ENCODE results near the gene LRWD1.

The LRWD1 gene

DNA sequence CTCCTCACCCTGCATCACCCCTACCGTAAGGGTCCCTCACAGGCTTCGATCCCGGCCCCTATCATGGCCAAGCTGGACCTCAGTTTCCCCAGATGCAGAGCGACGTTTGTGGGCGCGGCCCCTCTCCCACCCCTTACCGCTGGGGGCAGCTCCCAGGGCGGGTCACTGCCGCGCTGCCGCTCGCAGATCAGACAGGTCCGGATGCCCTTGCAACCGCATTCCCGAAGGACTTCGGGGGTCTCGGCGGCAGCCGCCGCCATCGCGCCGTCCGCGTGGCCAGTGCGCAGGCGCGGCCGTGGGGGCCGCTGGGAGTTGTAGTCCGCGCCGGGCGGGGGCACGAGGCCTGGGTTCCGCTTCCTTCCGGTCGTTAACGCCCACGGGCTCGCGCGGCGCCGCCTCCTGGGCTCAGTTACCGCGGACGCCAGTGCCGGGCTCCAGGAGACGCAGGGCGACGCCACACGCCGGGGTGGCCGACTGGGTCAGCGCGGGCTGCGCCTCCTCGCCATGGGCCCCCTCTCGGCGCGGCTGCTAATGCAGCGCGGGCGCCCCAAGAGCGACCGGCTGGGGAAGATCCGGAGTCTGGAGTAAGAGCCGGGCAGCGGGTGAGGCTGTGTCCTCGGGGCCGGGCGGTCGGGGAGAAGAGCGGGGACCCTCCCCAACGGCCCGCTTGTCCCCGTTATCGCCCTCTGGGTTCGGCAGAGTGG lies at the start of gene LRWD1, which contains the start of gene ALKBH4:
Gene LRWD1 (plus strand): TSS at position 408 of the 704 bp plus-strand sequence. CDS start 97 bp downstream, at position 505.
Gene ALKBH4 (minus strand): TSS at position 287 of the 704 bp plus-strand sequence. CDS start 27 bp downstream, at position 260.
- peak; percentile 95 for DNase-seq (ENCODE audit: low read depth)

DNA sequence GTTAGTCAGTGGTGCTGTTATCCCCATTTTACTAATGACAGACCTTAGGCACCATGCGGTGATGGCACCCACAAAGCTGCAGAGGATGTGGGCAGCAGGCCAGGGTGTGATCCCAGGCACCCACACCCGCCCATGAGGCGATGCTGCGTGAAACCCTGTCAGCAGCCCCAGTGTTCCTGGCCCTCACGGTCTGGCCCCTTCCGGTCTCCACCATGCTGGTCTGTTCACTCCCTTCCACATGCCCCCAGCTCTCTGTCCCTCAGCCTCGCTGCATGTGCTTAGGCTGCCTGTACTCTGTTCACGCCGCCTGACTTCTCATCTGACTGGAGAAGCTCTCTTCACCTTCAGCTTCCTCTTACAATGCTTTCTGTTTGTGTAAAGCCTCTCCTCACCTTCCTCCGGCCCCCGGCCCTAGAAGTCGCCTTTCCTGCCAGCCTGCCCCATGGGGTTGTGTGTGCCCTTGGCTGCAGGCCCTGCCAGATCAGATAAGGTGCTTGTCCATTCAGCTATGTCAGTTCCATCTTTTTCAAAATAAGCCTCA lies 49.0 kb upstream of the LRWD1 start:
- DNase-seq (ENCODE audit: low read depth): peak; percentile 48

DNA sequence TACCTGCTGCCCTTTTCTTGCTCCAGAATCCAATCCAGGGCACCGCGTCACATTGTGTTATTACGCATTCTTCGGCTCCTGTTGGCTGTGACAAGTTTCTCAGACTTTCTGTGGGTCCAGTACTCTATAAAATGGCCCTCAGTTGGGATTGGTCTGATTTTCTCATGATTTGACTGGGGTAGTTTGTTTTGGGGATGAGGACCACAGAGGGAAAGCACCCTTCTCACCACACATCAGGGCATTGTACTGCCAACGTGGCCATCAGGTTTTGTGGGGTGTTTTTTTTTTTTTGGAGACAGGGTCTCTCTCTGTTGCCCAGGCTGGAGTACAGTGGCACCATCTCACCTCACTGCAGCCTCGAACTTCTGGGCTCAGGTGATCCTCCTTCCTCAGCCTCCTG lies 48.4 kb upstream of the LRWD1 start:
- DNase-seq (ENCODE audit: low read depth): no peak

DNA sequence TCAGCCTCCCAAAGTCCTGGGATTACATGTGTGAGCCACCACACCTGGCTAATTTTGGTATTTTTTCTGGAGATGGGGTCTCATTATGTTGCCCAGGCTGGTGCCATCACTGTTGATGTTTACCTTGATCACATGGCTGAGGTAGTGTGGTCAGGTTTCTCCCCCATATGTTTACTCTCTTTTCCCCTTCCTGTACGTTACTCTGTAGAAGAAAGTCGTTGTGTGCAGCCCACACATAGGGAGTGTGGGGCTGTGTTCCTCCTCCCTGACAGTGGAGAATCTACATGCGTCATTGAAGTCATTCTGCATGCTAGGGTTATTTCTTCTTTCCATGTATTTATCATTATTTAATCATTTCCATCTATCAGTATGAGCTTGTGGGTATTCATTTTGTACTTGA lies 47.7 kb upstream of the LRWD1 start:
- DNase-seq (ENCODE audit: low read depth): no peak

DNA sequence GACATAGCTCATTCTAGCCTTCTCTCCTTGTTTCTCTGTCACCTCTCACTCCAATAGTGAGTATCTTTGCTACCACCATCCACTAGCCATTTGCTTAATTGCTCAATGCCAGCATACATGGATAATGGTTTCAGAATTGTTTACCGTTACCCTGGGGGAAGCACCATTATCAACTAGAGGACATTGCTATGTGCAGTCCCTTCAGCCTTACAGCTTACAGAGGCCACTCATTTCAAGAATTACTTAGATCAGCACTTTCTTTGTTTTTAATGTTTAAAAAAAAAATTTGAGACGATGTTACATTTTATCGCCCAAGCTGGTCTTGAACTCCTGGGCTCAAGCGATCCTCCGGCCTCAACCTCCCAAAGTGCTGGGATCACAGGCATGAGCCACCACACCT lies 46.2 kb upstream of the LRWD1 start:
- DNase-seq (ENCODE audit: low read depth): no peak

DNA sequence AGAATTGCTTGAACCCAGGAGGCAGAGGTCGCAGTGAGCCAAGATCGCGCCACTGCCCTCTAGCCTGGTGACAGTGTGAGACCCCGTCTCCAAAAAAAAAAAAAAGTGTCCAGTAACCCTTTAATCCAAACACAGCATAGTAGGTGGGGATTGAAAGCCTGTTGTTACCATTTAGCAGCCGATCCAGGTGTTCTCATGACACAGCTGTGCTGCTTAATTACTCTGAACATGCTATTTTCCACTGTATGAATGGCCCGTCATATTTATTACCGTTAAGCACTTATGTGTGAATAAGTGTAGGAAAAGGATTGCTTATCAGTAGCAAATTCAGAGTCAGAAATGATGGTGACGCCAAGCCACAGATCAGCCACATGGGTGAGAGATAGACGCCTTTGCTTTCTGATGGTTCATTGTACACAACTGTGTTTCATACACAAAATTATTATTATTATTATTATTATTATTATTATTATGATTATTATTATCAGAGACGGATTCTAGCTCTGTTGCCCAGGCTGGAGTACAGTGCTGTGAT lies 43.0 kb upstream of the LRWD1 start:
- DNase-seq (ENCODE audit: low read depth): no peak

DNA sequence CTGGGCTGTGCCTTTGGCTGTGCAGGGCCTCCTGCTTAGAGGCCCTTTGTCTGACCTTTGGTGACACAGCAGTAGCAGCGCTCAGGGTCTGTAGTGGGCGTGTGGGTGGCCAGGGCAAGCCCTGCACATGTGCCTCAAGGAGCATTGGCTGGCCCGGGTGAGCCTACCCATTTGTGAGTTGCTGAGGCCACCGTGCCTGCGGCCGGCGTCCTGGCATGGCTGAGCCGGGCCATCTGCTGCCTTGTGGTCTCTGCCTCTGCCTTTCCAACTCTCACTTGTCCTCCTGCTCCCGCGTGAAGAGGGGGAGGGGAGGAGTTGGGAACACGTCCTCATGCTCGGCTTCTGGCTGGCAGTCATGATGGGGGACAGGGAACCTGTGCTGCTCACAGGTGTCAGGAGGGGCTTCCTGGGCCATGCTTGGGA lies 40.6 kb upstream of the LRWD1 start:
- no peak for DNase-seq (ENCODE audit: low read depth)

DNA sequence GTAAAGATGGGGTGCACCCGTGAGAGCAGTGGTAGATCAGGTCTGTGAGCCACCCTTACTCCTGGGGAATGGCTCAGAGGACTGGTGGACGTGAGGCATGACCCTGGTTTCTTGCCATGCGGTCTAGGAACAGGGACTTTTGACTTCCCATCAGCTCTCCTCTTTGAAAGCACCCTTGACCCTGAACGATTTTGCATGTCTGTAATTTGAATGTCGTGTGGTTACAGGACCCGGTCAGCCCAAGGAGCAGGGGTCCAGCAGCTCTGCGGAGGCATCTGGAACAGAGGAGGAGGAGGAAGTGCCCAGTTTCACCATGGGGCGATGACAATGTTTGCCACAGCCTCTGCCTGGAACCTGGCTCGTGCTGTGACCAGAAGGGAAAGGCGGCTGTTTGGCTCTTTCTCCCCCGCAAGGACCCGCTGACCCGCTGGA lies 40.0 kb upstream of the LRWD1 start:
- no peak for DNase-seq (ENCODE audit: low read depth)

DNA sequence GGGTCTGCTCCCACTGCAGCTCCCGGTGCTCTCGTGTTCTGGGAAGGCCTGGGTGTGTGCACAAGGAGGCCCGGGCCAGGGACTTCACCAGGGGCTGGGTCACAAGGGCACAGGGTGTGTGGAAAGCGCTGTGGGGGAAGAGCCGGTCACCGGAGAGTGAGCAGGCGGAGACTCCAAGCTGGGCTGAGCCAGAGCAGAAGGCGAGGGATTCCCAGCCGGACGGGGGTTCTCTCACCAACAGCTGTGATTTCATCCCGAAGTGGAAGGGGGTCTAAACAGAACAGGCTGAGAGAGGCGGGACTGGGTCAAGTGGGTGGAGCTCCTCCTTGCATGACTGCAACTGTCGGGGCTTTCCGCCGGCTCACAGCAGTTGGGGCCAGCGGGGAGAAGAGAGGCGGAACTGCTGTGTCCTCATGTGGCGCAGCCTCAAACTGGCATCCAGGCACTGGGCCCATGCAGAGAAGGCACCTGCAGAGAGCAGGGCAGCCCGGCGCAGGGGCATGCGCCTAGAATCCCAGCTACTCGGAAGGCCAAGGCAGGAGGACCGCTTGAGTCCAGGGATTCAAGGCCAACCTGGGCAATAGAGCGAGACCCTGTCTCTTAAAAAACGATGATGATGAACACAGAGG lies 39.0 kb upstream of the LRWD1 start:
- DNase-seq (ENCODE audit: low read depth): peak; percentile 81

DNA sequence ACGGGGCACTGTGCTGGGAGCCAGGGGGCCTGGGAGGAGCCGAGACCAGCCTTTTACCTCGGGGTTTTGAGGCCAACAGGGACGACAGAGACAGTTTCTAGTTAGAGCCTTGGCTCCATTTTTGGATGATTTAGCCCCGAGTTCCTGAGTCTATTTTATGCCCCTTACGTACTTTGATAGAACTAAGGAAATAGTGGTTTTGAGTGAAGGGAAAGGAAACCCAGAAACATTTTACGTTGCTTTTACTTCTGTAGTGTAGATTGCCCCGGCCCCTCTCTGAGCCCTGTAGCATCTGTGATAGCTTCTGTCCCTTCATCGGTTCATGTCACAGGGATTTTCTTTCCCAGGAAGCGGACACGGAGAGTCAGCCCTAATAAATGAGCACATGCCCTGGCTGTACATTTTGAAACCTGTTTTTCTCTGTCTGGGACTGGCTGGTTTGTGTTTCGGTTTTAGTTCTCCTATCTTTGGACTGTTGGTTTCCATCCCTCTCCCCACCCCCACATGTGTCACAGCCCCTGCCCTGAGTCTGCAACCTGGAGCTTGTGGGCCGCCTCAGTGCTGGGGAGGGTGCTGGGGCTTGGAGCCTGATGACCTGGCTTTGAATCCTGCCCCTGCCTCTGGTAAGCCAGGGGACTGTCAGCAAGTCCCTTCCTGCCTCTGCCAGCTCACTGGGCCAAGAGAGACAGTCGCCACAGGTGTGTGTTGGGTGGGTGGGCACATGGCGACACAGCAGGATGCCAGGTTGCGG lies 38.3 kb upstream of the LRWD1 start:
- DNase-seq (ENCODE audit: low read depth): peak; percentile 71

DNA sequence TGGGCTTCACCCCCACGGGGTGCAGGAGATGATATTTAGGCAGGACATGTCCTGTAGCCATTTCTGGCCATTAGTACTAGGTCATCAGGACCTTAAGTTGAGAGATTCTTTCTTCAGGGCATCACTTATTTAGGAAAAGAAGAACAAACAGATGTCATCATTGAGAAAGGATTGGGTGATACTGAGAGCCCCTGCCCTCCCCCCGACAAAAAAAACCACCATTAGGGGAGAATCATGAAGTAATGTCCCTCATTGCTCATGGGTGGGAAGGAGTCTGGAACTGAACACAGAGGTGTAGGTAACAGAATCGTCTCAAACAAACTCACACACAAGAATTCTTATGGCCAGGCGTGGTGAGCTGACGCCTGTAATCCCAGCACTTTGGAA lies 37.8 kb upstream of the LRWD1 start:
- DNase-seq (ENCODE audit: low read depth): no peak

DNA sequence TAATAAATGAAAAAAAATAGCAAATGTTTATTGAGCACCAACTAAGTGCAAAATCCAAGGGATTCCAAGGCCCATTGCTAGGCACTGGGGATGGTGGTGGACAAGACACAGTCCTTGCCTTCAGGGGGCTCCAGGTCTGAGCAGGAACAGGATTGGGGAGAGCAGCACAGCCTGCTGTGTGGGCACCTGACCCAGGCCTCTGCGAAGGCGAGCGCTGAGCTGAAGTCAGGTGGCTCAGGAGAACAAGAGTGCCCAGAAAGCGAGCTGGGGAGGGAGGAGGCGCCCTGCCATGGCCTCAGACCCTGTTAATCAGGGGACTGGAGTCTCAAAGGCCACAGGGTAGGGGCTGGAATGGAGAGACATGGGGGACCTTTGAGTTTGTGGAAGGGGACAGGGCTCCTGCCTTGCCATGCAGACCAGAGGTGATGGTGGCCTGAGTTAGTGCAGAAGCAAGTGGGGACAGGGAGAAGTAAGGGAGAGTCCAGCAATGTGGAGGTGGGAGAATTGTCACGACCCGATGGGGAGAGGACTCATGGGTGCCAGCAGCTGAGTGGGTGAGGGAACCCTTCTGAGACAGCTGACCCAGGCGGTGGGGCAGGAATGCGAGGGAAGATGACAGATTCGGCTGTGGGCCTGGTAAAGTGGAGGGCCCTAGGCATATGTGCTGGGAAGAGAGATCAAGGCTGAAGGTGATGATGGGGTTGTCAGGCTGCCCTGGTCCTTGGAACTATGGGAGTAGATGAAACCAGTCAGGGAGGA lies 35.5 kb upstream of the LRWD1 start:
- no peak for DNase-seq (ENCODE audit: low read depth)

DNA sequence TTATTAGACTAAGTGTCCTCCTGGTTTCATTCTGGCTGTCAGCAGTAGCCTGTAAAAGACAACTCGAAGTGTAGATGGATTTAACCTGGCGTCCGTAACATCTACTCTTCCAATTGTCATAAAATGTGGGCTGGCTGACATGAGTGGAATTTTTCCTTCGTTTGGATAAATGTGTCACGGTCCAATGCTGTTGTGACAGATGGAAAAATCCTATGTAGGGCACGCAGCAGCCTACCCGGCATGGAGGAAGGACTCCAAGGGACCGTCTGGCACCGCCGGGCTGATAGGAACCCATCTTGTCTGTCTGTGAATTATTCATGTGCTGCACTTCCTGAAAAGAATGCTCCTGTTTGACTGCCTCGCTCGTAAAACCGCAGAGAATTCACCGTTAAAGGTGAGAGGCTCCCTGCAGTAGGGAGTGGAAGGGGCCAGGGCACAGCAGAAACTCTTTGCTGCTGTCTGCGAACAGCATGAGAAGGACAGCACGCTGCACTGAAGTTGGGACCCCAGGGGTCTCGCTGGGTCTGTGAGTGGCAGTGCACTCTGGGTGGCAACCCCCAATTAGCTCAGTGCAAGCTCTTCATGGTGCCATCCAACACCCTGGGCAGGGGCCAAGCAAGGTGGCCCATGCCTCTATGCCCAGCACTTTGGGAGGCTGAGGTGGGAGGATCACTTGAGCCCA lies 33.0 kb upstream of the LRWD1 start:
- peak; percentile 34 for DNase-seq (ENCODE audit: low read depth)

DNA sequence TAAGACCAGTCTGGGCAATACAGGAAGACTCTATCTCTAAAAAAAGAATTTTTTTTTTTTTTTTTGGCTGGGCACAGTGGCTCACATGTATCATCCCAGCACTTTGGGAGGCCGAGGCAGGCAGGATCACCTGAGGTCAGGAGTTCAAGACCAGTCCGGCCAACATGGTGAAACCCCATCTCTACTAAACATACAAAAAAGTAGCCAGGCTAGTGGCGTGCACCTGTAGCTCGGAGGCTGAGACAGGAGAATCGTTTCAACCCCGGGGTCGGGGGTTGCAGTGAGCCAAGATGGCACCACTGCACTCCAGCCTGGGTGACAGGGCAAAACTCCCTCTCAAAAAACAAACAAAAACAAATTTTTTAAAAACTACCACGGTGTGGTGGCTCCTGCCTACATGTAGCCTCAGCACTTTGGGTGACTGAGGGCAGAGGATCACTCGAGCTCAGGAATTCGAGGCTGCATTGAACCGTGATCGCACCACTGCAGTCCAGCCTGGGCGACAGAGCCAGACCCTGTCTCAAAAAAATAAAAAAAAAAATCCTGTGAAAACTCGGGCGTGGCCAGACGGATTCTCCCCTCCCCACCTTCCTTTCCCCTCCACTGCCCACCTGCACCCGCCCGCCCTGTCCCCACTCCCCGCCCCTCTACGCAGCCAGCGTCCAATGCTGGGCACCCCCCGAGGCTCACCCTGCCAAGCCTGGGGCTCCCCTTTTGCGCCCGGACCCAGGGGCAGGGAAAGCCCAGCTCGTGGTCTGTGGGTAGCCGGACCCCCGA lies 32.2 kb upstream of the LRWD1 start:
- DNase-seq (ENCODE audit: low read depth): no peak

DNA sequence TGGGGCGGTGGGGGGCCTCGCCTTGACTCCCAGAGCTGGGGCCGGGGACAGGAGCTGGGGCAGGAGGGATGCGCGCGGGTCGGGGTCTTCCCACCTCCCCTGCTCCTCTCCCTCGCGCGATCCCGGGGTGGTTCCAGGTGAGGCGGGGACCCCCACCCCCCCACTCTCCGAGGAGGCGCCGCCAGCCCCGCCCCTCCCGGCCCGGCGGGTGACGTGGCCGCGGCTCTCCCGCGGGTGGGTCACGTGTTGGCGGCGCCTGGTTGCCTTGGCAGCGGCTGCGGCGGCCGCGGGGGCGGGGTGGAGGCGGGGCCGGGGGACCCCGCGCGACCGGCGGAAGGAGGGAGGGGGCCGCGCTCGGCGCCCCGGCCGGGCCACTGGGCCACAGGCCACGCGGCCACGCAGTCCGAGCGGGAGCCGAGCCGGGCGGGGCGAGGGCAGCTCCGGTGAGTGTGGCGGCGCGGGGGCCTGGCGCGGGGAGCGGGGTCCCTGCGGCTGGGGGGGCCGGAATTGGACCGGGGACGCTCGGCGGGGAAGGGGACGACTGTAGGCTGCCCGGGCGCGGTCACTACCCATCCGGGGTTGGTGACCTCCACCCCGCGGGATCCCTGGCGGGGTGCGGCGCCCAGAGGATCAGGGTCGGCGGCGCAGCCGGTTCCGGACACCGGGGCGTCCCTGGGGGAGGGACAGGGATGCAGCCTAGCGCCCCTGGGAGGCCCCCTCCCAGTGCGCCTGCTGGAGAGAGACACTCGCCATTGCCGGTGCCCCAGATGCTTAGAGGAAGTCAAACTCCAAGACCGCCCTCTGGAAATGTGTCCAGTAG lies 31.4 kb upstream of the LRWD1 start, which contains the start of gene ORAI2:
Gene ORAI2 (plus strand): TSS at position 357 of the 820 bp plus-strand sequence. CDS start 5,382 bp downstream, outside the sequence.
- peak; percentile 81 for DNase-seq (ENCODE audit: low read depth)

DNA sequence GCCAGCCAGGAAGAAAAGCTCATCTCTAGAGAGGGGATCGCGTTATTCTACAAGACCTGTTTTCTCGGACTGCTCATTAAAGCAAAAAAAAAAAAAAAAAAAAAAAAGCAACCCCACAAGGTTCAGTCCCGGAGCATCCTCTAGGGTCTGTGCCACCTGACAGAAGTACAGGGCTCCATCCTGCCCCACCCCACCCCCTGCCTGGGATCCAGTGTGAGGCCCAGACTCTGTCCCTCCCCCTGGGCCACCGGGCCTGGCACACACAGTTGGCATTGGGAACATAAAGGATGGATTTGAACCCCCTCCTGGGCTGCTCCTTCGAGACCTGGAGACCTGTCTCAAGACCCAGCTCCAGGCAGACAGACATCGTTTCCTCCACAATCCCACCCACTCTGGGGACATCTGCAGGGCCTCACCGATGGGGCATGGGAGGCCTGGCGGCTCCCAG lies 30.7 kb upstream of the LRWD1 start:
- no peak for DNase-seq (ENCODE audit: low read depth)

DNA sequence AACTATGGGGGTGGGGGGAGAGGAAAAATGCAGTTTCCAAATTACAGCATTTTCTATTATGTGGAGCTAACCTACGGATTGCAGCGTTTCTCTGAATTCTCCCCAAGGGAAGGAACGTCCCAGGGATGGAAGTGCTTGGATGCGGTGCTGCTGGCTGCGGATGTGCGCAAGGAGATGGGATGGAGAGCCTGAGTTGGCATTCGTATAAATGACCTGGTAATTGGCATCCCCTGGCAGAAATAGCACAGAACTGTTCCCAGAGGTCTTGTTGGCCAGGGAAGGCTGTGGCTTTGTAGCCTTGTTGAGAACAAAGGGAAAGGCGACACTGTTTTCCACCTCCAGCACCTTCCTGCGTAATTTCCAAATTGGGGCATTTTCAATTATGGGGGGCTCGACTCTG lies 28.7 kb upstream of the LRWD1 start:
- no peak for DNase-seq (ENCODE audit: low read depth)

DNA sequence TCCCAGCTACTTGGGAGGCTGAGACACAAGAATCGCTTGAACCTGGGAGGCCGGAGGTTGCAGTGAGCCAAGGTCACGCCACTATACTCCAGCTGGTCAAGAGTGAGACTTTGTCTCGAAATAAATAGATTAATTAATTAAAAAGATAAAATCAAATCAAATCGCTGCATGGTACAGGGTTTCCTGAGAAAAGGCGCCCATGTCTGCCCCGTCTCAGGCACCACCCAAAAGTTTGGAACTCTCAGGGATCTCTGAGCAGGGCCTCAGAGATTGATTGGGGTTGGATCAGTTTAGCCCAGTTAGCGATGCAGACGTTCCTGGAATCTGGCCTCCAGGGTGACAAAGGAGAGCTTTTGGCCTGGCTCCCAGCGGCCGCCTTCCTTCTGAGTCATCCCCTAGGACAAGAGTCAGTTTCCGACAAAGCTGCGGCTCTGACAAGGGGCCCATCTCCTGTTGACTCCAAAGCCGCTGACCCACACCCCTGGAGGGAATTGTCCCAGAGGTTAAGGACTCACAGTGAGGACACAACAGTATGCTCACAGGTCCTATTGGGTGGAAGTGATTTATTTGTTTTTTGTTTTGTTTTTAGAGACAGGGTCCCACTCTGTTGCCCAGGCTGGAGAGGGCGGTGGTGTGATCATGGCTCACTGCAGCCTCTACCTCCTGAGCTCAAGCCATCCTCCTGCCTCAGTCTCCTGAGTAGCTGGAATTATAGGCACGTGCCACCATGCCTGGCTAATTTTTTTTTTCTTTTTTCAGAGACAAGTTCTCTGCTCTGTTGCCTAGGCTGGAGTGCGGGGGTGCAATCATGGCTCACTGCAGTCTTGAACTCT lies 24.6 kb upstream of the LRWD1 start:
- DNase-seq (ENCODE audit: low read depth): no peak

All from activated T-cell treated with anti-CD3 and anti-CD28 coated beads for 24 hours (primary cell).